ENCODE data around the gene CHAC1.

Gene CHAC1, protein sequence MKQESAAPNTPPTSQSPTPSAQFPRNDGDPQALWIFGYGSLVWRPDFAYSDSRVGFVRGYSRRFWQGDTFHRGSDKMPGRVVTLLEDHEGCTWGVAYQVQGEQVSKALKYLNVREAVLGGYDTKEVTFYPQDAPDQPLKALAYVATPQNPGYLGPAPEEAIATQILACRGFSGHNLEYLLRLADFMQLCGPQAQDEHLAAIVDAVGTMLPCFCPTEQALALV

DNA sequence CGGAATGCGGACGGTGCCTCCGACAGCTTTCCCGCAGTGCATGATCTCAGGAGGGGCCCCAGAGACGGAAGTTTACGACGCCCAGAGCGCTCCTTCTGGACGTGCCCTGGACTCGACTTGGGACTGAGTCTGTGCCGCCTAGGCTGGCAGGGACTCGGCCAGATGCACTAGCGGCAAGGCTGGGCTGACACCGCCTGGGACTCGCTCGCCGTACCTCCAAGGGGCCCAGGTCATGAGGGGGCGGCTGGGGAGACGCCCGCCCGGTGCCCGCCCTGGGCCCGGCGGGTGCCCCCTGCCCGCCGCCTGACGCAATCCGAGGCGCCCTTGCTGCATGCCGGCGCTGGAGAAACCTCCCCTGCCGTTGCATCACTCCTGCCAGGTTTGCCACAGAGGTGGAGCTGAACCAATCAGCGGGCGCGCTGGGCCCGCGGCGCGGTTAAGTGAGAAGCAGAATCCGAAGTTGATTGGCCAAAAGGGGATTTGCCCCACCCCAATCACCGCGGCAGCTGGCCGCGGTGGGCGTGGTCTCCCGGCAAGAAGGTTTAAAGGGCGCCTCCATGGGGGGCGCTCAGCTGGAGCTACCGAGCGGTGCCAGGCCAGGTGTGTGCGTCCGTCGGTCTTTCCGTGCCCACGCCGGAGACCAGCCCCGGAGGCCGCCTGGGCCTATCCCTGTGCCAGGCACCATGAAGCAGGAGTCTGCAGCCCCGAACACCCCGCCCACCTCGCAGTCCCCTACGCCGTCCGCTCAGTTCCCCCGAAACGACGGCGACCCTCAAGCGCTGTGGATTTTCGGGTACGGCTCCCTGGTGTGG lies at the start of gene CHAC1:
Gene CHAC1, plus strand, starts transcription at position 571 of the 812 bp plus-strand sequence. Its CDS starts 113 bp downstream, at position 684.
- ChIA-PET POLR2A (interaction anchor here (0.6 to 1.2 kb wide), 7 partner anchors 9 to 59 kb away, joined by 3 to 14 read pairs (median 4); partner anchors contain the start of gene VPS18), CTCF (interaction anchor here (0.7 to 5.8 kb wide), 12 partner anchors 11 to 278 kb away, joined by 3 to 75 read pairs (median 4); partner anchors contain the start of genes CHP1 and VPS18)
- TF ChIP-seq CTCF (IDR thresholded peaks at IDR 0.05; ENCODE audit: control extremely low read depth, extremely low read depth, low read depth, missing control alignments) = peak; percentile 16
- DNase-seq (ENCODE audit: extremely low spot score) = peak; percentile 99

- POLR2A ChIA-PET = no interaction called here
- DNase-seq (ENCODE audit: extremely low spot score) = no peak
- TF ChIP-seq CTCF (IDR thresholded peaks at IDR 0.05; ENCODE audit: control extremely low read depth, extremely low read depth, low read depth, missing control alignments) = no peak
- CTCF ChIA-PET = interaction anchor here (0.6 to 12.1 kb wide), 40 partner anchors 9 to 438 kb away, joined by 3 to 215 read pairs (median 4); partner anchors contain the start of genes CHAC1, CHP1, DLL4 and EXD1
Observed at GRCh38 chr15:40904552-40905201, 48.6 kb upstream of the CHAC1 start.

DNA sequence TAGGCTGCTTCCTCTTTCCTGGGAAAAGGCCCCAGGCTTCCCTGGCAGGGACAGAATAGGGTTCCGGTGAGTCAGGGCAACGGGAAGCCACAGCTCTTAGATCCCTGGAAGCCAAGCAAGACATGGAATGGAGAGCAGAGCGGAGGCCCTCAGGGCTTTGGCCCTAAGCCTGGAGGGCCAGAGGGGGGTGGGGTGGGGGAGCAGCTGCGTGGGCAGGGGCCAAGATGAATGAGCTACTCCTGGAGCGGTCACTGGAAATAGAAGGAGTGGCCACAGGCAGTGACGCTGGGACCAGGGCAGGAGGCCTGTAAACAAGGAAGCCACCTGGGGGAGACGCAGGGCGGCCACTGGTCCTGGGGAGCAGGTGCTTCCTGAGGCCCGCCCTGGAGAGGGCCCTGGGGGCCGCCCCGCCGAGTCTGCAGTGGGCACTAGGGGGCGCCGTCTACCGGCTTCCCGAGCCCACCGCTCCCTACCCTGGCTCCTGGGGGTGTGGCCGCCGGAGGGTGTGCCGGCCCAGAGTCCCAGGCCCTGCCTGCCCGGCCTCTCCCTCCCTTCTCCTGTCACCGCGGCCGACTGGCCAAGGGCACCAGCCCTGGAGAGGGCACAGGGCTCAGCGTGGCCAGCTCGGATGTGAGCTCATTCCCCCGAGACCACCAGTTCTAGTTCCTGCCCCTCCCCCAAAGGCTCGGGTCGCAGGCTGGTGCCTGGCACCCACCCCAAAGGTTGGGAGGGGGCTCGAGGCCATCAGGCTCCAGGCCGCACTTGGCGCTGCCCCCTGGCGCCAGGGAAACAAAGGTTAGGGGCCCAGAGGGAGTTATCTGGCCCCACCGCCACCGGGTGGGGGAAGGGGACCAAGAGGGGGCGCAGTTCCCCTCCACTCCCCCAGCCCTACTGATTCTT lies 46.9 kb upstream of the CHAC1 start:
- DNase-seq (ENCODE audit: extremely low spot score) = peak; percentile 87
- CTCF ChIA-PET = interaction anchor here (0.7 to 12.1 kb wide), 34 partner anchors 11 to 587 kb away, joined by 3 to 215 read pairs (median 4); partner anchors contain the start of genes CHP1, DLL4, EXD1 and ITPKA
- POLR2A ChIA-PET = interaction anchor here (0.7 kb wide), 1 partner anchor 111 kb away, joined by 4 read pairs; no protein-coding TSS in a partner anchor
- TF ChIP-seq CTCF (IDR thresholded peaks at IDR 0.05; ENCODE audit: control extremely low read depth, extremely low read depth, low read depth, missing control alignments) = peak; percentile 80

GRCh38 chr15:40906991-40907802 lies 46.1 kb upstream of the CHAC1 start:
- POLR2A ChIA-PET = no interaction called here

More at GRCh38 chr15:40906991-40907802, 46.1 kb upstream of the CHAC1 start:
- DNase-seq (ENCODE audit: extremely low spot score) = no peak
- CTCF ChIA-PET = interaction anchor here (1.0 to 12.1 kb wide), 22 partner anchors 10 to 324 kb away, joined by 3 to 215 read pairs (median 8); partner anchors contain the start of genes CHP1, DLL4, EXD1 and VPS18
- no peak for TF ChIP-seq CTCF (IDR thresholded peaks at IDR 0.05; ENCODE audit: control extremely low read depth, extremely low read depth, low read depth, missing control alignments)
